Colonic mucosa (tissue), 4 donors: ENCODE measurements around the gene MAU2. TPM values are rescaled to one million over a fixed set of nuclear protein-coding genes. Genes with fewer than 3 reads are reported as not detected.

Experiments
- DNase-seq: peaks from one replicate; pipeline ENCODE4 v3.0.0-alpha.2; 2020
- H3K27ac ChIP-seq: fragments of 200-600 bp; one replicate; pipeline ENCODE4 v1.8.0; 2021
- H3K27me3 ChIP-seq: fragments of 200-600 bp; one replicate; pipeline ENCODE4 v1.8.0; 2021
- H3K36me3 ChIP-seq: fragments of 200-600 bp; one replicate; pipeline ENCODE4 v1.8.0; 2021
- H3K4me1 ChIP-seq: fragments of 200-600 bp; one replicate; pipeline ENCODE4 v1.8.0; 2021; ENCODE audit warnings: mild to moderate bottlenecking
- H3K4me3 ChIP-seq: fragments of 200-600 bp; one replicate; pipeline ENCODE4 v1.8.0; 2021
- H3K9ac ChIP-seq, 2 donors: one replicate each; pipeline ENCODE4 v1.7.0; 2013; ENCODE audit warnings: control low read depth in 2 of 2, low read depth in 2 of 2, low read length in 2 of 2
- H3K9me3 ChIP-seq: fragments of 200-600 bp; one replicate; pipeline ENCODE4 v1.8.0; 2021
- CTCF ChIP-seq: fragments of 200-600 bp; IDR thresholded peaks from one replicate; pipeline ENCODE4 v1.8.0; 2022; ENCODE audit warnings: antibody characterized with exemption, mild to moderate bottlenecking
- intact Hi-C: fragments of 100-400 bp; cut with DNase I; formaldehyde crosslinking; loops from one replicate; pipeline ENCODE4 v1.14.1; 2022
- total RNA-seq, 2 donors: library from RNA; stranded (reverse); fragmentation: NEBNext Ultra II Directional in 1 of 2; extraction: Animal tissue kit (Norgen Biotek cat#: 25700) in 1 of 2; gene quantifications; one replicate each; pipeline ENCODE4 v1.2.1, GENCODE V29; 2021
- donor health status: healthy.
- donor health status: DM: no; HTN: no; CAD: no.
- donor health status: DM: no; HTN: no; CAD: no.

MAU2 gene
- total RNA-seq, 2 donors from 2014 or later = 33.5 to 56.7 TPM

GRCh38 chr19:19361075-19361594 lies 40.5 kb downstream of the MAU2 start:
- peaks cover under 1% of the 10 kb centered on the region for H3K36me3 ChIP-seq
- DNase-seq = peak; percentile 87
- no peak overlapping the region for H3K27ac ChIP-seq
- no peaks in the 10 kb centered on the region for H3K27me3 ChIP-seq
- TF ChIP-seq CTCF = peak; percentile 75
- no peak overlapping the region for H3K9ac ChIP-seq
- H3K9me3 ChIP-seq = no peaks in the 10 kb centered on the region
- H3K4me3 ChIP-seq = no peak overlapping the region
- no peaks in the 10 kb centered on the region for H3K4me1 ChIP-seq
- intact Hi-C loops = no loop called here

GRCh38 chr19:19362075-19362474 lies 41.4 kb downstream of the MAU2 start:
- Histone ChIP-seq H3K9ac (no peak overlapping the region), H3K36me3 (no peaks in the 10 kb centered on the region), H3K9me3 (no peaks in the 10 kb centered on the region), H3K4me3 (no peak overlapping the region), H3K4me1 (peaks cover 4% of the 10 kb centered on the region), H3K27me3 (no peaks in the 10 kb centered on the region), H3K27ac (no peak overlapping the region)
- no peak for DNase-seq
- intact Hi-C loops = no loop called here
- no peak for TF ChIP-seq CTCF

GRCh38 chr19:19366434-19367396 lies 46.1 kb downstream of the MAU2 start:
- no peak overlapping the region for H3K9ac ChIP-seq
- DNase-seq = peak; percentile 81
- H3K4me1 ChIP-seq = peaks cover 4% of the 10 kb centered on the region
- peak; percentile 99 for TF ChIP-seq CTCF
- no peaks in the 10 kb centered on the region for H3K9me3 ChIP-seq
- H3K27me3 ChIP-seq = no peaks in the 10 kb centered on the region
- H3K27ac ChIP-seq = peak overlapping the region; percentile 59
- intact Hi-C loops = loop anchor here (2.0 to 5.0 kb wide), 2 partner anchors 41 to 124 kb away; partner anchors contain the start of gene GATAD2A
- H3K4me3 ChIP-seq = no peak overlapping the region
- no peaks in the 10 kb centered on the region for H3K36me3 ChIP-seq

GRCh38 chr19:19368087-19368486 lies 47.5 kb downstream of the MAU2 start:
- Histone ChIP-seq H3K4me1 (peaks cover 4% of the 10 kb centered on the region), H3K27me3 (no peaks in the 10 kb centered on the region), H3K4me3 (no peak overlapping the region), H3K36me3 (no peaks in the 10 kb centered on the region), H3K27ac (no peak overlapping the region), H3K9ac (no peak overlapping the region), H3K9me3 (no peaks in the 10 kb centered on the region)
- no peak for TF ChIP-seq CTCF
- DNase-seq = no peak
- intact Hi-C loops = loop anchor here (5.0 kb wide), 1 partner anchor 39 kb away; the partner anchor contains the start of gene GATAD2A

GRCh38 chr19:19371059-19371458 lies 50.4 kb downstream of the MAU2 start:
- H3K9me3 ChIP-seq = no peaks in the 10 kb centered on the region
- no peak overlapping the region for H3K4me3 ChIP-seq
- peak overlapping the region in 1 of 2 donors; percentile 38 for H3K9ac ChIP-seq
- H3K4me1 ChIP-seq = peaks cover 10% of the 10 kb centered on the region
- H3K36me3 ChIP-seq = no peaks in the 10 kb centered on the region
- H3K27ac ChIP-seq = no peak overlapping the region
- DNase-seq = no peak
- TF ChIP-seq CTCF = no peak
- no peaks in the 10 kb centered on the region for H3K27me3 ChIP-seq
- intact Hi-C loops = no loop called here
